ENCODE data around the gene ADGRL1. TPM values are rescaled to one million over a fixed set of nuclear protein-coding genes. Genes with fewer than 3 reads are reported as not detected.

ADGRL1 gene
- total RNA-seq, 1 experiment from 2014 or later, result 26.5 TPM

GRCh38 chr19:14114439-14114838, 91.5 kb downstream of the ADGRL1 start:
- Mint-ChIP-seq H3K27me3 (ENCODE audit: unreplicated experiment) (no peaks in the 10 kb centered on the region), H3K9me3 (ENCODE audit: low read depth, unreplicated experiment) (no peaks in the 10 kb centered on the region), H3K27ac (ENCODE audit: unreplicated experiment) (no peak overlapping the region), H3K4me3 (ENCODE audit: low read depth, unreplicated experiment) (no peak overlapping the region), H3K36me3 (ENCODE audit: insufficient read depth, unreplicated experiment) (peaks cover 33% of the 10 kb centered on the region), H3K4me1 (ENCODE audit: low read depth, unreplicated experiment) (peaks cover 8% of the 10 kb centered on the region)
- no TSS peak for BruUV-seq (replicated peaks)
- no peak for DNase-seq
- intact Hi-C loops (cut with micrococcal nuclease; ENCODE audit: unreplicated experiment), result no loop called here
- TF ChIP-seq, protein P1, sequence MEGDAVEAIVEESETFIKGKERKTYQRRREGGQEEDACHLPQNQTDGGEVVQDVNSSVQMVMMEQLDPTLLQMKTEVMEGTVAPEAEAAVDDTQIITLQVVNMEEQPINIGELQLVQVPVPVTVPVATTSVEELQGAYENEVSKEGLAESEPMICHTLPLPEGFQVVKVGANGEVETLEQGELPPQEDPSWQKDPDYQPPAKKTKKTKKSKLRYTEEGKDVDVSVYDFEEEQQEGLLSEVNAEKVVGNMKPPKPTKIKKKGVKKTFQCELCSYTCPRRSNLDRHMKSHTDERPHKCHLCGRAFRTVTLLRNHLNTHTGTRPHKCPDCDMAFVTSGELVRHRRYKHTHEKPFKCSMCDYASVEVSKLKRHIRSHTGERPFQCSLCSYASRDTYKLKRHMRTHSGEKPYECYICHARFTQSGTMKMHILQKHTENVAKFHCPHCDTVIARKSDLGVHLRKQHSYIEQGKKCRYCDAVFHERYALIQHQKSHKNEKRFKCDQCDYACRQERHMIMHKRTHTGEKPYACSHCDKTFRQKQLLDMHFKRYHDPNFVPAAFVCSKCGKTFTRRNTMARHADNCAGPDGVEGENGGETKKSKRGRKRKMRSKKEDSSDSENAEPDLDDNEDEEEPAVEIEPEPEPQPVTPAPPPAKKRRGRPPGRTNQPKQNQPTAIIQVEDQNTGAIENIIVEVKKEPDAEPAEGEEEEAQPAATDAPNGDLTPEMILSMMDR (IDR thresholded peaks at IDR 0.05; ENCODE audit: unreplicated experiment), result no peak
- CTCF ChIA-PET, result interaction anchor here (0.8 kb wide), 1 partner anchor 161 kb away, joined by 3 read pairs; no protein-coding TSS in a partner anchor

GRCh38 chr19:14113762-14114414, 92.1 kb downstream of the ADGRL1 start:
- intact Hi-C loops (cut with micrococcal nuclease; ENCODE audit: unreplicated experiment), result no loop called here
- H3K9me3 Mint-ChIP-seq (ENCODE audit: low read depth, unreplicated experiment), result no peaks in the 10 kb centered on the region
- peaks cover 7% of the 10 kb centered on the region for H3K4me1 Mint-ChIP-seq (ENCODE audit: low read depth, unreplicated experiment)
- no peak overlapping the region for H3K4me3 Mint-ChIP-seq (ENCODE audit: low read depth, unreplicated experiment)
- TF ChIP-seq, protein P1 (IDR thresholded peaks at IDR 0.05; ENCODE audit: unreplicated experiment), result peak; percentile 16
- H3K27me3 Mint-ChIP-seq (ENCODE audit: unreplicated experiment), result no peaks in the 10 kb centered on the region
- no TSS peak for BruUV-seq (replicated peaks)
- peaks cover 33% of the 10 kb centered on the region for H3K36me3 Mint-ChIP-seq (ENCODE audit: insufficient read depth, unreplicated experiment)
- no peak overlapping the region for H3K27ac Mint-ChIP-seq (ENCODE audit: unreplicated experiment)
- peak; percentile 45 for DNase-seq
- CTCF ChIA-PET, result interaction anchor here (0.8 kb wide), 1 partner anchor 160 kb away, joined by 3 read pairs; no protein-coding TSS in a partner anchor

GRCh38 chr19:14112809-14113385, 93.1 kb downstream of the ADGRL1 start:
- Mint-ChIP-seq H3K4me3 (ENCODE audit: low read depth, unreplicated experiment) (no peak overlapping the region), H3K9me3 (ENCODE audit: low read depth, unreplicated experiment) (no peaks in the 10 kb centered on the region), H3K27ac (ENCODE audit: unreplicated experiment) (no peak overlapping the region), H3K4me1 (ENCODE audit: low read depth, unreplicated experiment) (no peaks in the 10 kb centered on the region), H3K36me3 (ENCODE audit: insufficient read depth, unreplicated experiment) (peaks cover 26% of the 10 kb centered on the region), H3K27me3 (ENCODE audit: unreplicated experiment) (no peaks in the 10 kb centered on the region)
- CTCF ChIA-PET, result no interaction called here
- no TSS peak for BruUV-seq (replicated peaks)
- TF ChIP-seq, protein P1 (IDR thresholded peaks at IDR 0.05; ENCODE audit: unreplicated experiment), result no peak
- intact Hi-C loops (cut with micrococcal nuclease; ENCODE audit: unreplicated experiment), result no loop called here
- DNase-seq, result no peak

DNA sequence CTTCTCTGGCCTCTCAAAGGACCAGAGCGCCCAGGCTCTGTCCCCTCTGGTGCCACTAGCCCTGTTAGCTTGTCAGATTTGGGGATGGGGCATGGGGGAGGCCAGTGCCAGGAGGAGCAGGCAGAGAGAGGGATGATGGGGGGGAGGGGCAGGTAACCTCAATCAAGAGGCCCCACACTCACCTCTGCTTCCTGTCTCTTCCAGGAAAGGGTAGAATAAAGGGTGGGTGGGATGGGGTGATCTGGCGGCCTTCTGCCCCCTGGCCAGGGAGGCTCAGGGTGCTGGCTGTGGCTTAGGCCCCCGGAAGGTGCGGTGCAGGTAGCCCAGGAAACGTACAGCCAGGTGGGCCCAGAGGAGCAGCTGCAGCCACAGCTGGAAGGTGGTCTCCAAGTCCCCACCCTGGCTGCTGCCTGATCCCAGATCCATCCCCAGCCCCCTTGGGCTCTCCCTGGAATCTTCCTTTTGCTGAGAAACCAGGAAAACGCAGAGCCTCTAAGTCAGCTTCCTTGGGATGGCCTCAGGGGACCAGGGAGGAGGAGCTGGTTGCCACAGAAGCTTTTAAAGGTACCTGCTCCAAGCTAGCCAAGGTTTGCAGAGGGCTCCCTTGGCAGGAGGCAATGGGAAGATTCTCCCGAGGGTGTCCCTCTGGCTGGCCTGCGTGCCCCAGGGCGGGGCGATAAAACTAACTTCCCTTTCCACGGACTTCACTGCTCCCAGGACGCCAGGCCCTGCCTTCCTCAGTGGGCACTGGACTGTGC, 93.7 kb downstream of the ADGRL1 start:
- CTCF ChIA-PET, result no interaction called here
- peaks cover 19% of the 10 kb centered on the region for H3K36me3 Mint-ChIP-seq (ENCODE audit: insufficient read depth, unreplicated experiment)

More for the DNA sequence above, 93.7 kb downstream of the ADGRL1 start:
- no peak for DNase-seq
- intact Hi-C loops (cut with micrococcal nuclease; ENCODE audit: unreplicated experiment), result no loop called here
- TF ChIP-seq, protein P1 (IDR thresholded peaks at IDR 0.05; ENCODE audit: unreplicated experiment), result no peak
- Mint-ChIP-seq H3K4me3 (ENCODE audit: low read depth, unreplicated experiment) (no peak overlapping the region), H3K9me3 (ENCODE audit: low read depth, unreplicated experiment) (no peaks in the 10 kb centered on the region), H3K4me1 (ENCODE audit: low read depth, unreplicated experiment) (no peaks in the 10 kb centered on the region), H3K27me3 (ENCODE audit: unreplicated experiment) (no peaks in the 10 kb centered on the region), H3K27ac (ENCODE audit: unreplicated experiment) (no peak overlapping the region)
- no TSS peak for BruUV-seq (replicated peaks)

All from Calu3 (cell line).